ENCODE data around the gene RCOR1. TPM values are rescaled to one million over a fixed set of nuclear protein-coding genes. Genes with fewer than 3 reads are reported as not detected.

RCOR1 gene
- total RNA-seq: 10.2 and 10.8 TPM in 2 replicates

GRCh38 chr14:102591944-102592762, at the start of gene RCOR1:
Gene RCOR1 (plus strand): TSS chr14:102592649. CDS start chr14:102592887, 238 bp downstream.

GRCh38 chr14:102776761-102777710, 184.6 kb downstream of the RCOR1 start, which contains the start of gene TRAF3:
Gene TRAF3 (plus strand): TSS chr14:102777449. CDS start chr14:102870202, 92,753 bp downstream.

Other genes with a start within 250 kb of the RCOR1 start
- gene CINP, start 229.8 kb upstream of the RCOR1 start, total RNA-seq: 54.4 and 70.4 TPM in 2 replicates
- 6.3 and 6.9 TPM in 2 replicates for gene TECPR2, start 229.7 kb upstream of the RCOR1 start, total RNA-seq
- gene ANKRD9, start 82.9 kb upstream of the RCOR1 start, total RNA-seq: 29.8 and 34.6 TPM in 2 replicates
- gene TRAF3, start 184.8 kb downstream of the RCOR1 start, total RNA-seq: 21.9 and 25.0 TPM in 2 replicates

Measured in mammary microvascular endothelial cell (primary cell).